ENCODE results near the gene FOXE1. TPM values are rescaled to one million over a fixed set of nuclear protein-coding genes. Genes with fewer than 3 reads are reported as not detected.

Gene FOXE1
- total and polyA plus RNA-seq, 10 of the 15 experiments (the other 5 are each of a cell fraction or from before 2014, with no cell fraction given): not detected

DNA sequence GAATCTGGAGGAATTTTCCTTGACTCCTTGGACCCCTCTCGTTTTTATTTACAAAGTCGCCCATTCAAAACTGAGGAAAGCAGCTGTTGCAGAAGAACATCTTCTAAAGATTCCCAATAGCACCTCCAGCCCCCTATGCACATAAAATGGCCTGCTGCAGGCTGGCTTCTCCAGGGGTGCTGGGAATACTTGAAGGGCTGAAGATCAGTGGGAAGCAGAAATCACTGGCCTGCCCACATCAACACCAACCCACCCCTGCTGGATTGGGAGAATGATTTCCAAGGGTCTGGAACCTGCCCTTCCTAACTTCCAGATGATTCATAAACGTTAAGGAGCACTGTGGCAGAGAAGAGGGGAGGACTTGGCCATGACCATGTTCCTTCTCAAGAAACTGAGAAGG, 3.0 kb upstream of the FOXE1 start:
- no peaks in the 10 kb centered on the region for H3K4me1 ChIP-seq (ENCODE audit: control insufficient read depth, insufficient read depth, low read length)
- no peak for ATAC-seq
- no peaks in the 10 kb centered on the region; the same call in 2 of the 3 replicates for H3K9me3 ChIP-seq (replicated peaks; ENCODE audit: control insufficient read depth, insufficient read depth, low read length)
- RAD21 ChIA-PET (ENCODE audit: unreplicated experiment): no interaction called here
- no peak overlapping the region for H3K9ac ChIP-seq (ENCODE audit: control insufficient read depth, insufficient read depth, low read length)
- no peak overlapping the region for H3K27ac ChIP-seq (ENCODE audit: control insufficient read depth, insufficient read depth)
- in situ Hi-C loops (cut with MboI) (no loop called here), intact Hi-C loops (cut with micrococcal nuclease; ENCODE audit: unreplicated experiment) (no loop called here)
- BruUV-seq (replicated peaks): no TSS peak
- CTCF ChIA-PET: no interaction called here
- no peaks in the 10 kb centered on the region for H3K36me3 ChIP-seq (ENCODE audit: control insufficient read depth in 2 of 2, insufficient read depth in 2 of 2, low read length in 1 of 2)
- H3K27me3 ChIP-seq (replicated peaks in 1 of 2; ENCODE audit: control insufficient read depth in 2 of 2, insufficient read depth in 2 of 2, low read length in 1 of 2): peaks cover 15 to 46% of the 10 kb centered on the region in 2 experiments
- H2AFZ ChIP-seq (ENCODE audit: control insufficient read depth, low read depth, low read length): no peak overlapping the region
- no peaks in the 10 kb centered on the region for H4K20me1 ChIP-seq (ENCODE audit: control insufficient read depth, insufficient read depth)
- no peak for DNase-seq (ENCODE audit: low read depth, low spot score)
- POLR2A ChIA-PET: no interaction called here
- H3K4me2 ChIP-seq (ENCODE audit: control insufficient read depth, insufficient read depth): no peak overlapping the region
- H3K4me3 ChIP-seq: no peak overlapping the region
- H3K79me2 ChIP-seq (ENCODE audit: control insufficient read depth, insufficient read depth, low read length): no peaks in the 10 kb centered on the region
- TF ChIP-seq, protein P1, sequence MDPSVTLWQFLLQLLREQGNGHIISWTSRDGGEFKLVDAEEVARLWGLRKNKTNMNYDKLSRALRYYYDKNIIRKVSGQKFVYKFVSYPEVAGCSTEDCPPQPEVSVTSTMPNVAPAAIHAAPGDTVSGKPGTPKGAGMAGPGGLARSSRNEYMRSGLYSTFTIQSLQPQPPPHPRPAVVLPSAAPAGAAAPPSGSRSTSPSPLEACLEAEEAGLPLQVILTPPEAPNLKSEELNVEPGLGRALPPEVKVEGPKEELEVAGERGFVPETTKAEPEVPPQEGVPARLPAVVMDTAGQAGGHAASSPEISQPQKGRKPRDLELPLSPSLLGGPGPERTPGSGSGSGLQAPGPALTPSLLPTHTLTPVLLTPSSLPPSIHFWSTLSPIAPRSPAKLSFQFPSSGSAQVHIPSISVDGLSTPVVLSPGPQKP (IDR thresholded peaks at IDR 0.05; ENCODE audit: low read depth, low read length): no peak
- TF ChIP-seq POU2F2 (IDR thresholded peaks at IDR 0.05; ENCODE audit: borderline replicate concordance, low read depth, low read length) (no peak), MYC (IDR thresholded peaks at IDR 0.05; ENCODE audit: insufficient read depth, insufficient read length, insufficient replicate concordance, low read length, severe bottlenecking) (no peak), FOS (IDR thresholded peaks at IDR 0.05; ENCODE audit: borderline replicate concordance, extremely low read depth, insufficient read length) (no peak), ZNF622 (IDR thresholded peaks at IDR 0.05) (no peak)
- TF ChIP-seq, protein P2, sequence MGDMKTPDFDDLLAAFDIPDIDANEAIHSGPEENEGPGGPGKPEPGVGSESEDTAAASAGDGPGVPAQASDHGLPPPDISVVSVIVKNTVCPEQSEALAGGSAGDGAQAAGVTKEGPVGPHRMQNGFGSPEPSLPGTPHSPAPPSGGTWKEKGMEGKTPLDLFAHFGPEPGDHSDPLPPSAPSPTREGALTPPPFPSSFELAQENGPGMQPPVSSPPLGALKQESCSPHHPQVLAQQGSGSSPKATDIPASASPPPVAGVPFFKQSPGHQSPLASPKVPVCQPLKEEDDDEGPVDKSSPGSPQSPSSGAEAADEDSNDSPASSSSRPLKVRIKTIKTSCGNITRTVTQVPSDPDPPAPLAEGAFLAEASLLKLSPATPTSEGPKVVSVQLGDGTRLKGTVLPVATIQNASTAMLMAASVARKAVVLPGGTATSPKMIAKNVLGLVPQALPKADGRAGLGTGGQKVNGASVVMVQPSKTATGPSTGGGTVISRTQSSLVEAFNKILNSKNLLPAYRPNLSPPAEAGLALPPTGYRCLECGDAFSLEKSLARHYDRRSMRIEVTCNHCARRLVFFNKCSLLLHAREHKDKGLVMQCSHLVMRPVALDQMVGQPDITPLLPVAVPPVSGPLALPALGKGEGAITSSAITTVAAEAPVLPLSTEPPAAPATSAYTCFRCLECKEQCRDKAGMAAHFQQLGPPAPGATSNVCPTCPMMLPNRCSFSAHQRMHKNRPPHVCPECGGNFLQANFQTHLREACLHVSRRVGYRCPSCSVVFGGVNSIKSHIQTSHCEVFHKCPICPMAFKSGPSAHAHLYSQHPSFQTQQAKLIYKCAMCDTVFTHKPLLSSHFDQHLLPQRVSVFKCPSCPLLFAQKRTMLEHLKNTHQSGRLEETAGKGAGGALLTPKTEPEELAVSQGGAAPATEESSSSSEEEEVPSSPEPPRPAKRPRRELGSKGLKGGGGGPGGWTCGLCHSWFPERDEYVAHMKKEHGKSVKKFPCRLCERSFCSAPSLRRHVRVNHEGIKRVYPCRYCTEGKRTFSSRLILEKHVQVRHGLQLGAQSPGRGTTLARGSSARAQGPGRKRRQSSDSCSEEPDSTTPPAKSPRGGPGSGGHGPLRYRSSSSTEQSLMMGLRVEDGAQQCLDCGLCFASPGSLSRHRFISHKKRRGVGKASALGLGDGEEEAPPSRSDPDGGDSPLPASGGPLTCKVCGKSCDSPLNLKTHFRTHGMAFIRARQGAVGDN (IDR thresholded peaks at IDR 0.05): no peak
- 4% methylated on average over 3 of the region's 3 CpGs for WGBS (ENCODE audit: insufficient coverage, insufficient replicate concordance, low lambda C conversion rate, missing lambda C conversion rate)
- FAIRE-seq: no peak
- SMC1A ChIA-PET (ENCODE audit: uncharacterized antibody, unreplicated experiment): no interaction called here
